ENCODE results near the gene UVRAG.

Gene UVRAG

DNA sequence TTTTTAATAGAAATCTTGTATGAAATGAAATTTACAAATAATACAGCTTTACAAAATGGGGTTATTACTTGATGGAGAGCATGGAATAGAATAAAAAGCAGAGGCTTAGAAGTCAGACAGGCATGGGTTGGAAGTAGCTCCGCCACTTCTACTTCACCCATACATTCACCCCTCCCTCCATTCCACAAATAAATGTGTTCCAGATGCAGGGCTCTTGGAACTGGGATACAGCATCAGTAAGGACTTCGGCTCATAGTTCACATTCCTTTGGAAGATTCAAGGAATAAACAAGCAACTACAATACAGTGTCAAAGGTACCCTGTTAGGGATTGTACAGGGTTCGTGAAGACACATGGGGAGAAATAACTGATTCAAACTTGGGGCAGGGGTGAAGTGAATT lies 234.5 kb downstream of the UVRAG start:
- TF ChIP-seq, protein P1, sequence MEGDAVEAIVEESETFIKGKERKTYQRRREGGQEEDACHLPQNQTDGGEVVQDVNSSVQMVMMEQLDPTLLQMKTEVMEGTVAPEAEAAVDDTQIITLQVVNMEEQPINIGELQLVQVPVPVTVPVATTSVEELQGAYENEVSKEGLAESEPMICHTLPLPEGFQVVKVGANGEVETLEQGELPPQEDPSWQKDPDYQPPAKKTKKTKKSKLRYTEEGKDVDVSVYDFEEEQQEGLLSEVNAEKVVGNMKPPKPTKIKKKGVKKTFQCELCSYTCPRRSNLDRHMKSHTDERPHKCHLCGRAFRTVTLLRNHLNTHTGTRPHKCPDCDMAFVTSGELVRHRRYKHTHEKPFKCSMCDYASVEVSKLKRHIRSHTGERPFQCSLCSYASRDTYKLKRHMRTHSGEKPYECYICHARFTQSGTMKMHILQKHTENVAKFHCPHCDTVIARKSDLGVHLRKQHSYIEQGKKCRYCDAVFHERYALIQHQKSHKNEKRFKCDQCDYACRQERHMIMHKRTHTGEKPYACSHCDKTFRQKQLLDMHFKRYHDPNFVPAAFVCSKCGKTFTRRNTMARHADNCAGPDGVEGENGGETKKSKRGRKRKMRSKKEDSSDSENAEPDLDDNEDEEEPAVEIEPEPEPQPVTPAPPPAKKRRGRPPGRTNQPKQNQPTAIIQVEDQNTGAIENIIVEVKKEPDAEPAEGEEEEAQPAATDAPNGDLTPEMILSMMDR (IDR thresholded peaks at IDR 0.05), result no peak

- TF ChIP-seq, protein P1 (IDR thresholded peaks at IDR 0.05), result no peak
Measured at GRCh38 chr11:76051937-76052336, 236.9 kb downstream of the UVRAG start.

DNA sequence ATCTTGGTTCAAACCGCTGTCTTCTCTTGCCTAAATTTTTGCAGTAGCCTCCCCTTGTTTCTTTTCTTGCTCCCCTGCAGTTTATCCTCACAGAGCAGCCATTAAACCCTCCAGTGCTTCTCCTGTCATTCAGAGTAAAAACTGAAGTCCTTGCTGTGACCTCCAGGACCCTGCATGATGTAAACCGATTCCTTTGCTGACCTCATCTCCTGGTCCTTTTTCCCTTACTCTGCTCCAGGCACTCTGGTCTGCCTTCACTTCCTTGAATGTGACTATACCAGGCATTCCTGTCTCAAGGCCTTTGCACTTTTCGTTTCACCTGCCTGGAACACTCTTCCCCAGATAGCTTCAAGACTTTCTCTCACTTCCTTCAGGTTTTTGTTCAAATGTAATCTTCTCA lies 239.3 kb downstream of the UVRAG start:
- TF ChIP-seq, protein P1 (IDR thresholded peaks at IDR 0.05), result no peak

- TF ChIP-seq, protein P1 (IDR thresholded peaks at IDR 0.05), result no peak
Measured at GRCh38 chr11:76056876-76057275, 241.9 kb downstream of the UVRAG start.

DNA sequence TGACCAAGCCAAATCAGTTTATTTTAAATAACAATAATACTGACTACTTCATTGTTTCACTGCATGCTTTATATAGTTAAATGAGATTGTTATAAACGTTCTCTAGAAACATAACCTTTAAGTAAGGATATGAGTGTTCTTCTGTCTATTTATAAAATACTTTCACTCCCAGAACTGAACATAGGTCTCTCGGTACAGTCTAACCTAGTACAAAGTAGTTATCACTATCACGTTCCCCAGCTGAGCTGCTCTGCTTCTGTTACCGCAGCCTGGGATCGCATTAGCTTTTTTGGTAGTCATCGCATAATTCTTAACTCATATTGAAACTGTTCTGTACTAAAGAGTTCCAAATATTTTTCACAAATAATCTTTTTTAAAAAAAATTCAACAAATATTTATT lies 247.7 kb downstream of the UVRAG start:
- TF ChIP-seq, protein P1 (IDR thresholded peaks at IDR 0.05), result no peak

- TF ChIP-seq, protein P1 (IDR thresholded peaks at IDR 0.05), result no peak
Measured at GRCh38 chr11:76064192-76064591, 249.2 kb downstream of the UVRAG start.

- TF ChIP-seq, protein P1 (IDR thresholded peaks at IDR 0.05), result no peak
Measured at GRCh38 chr11:76067099-76067498, 252.1 kb downstream of the UVRAG start.

GRCh38 chr11:76069001-76069400 lies 254.0 kb downstream of the UVRAG start:
- TF ChIP-seq, protein P1 (IDR thresholded peaks at IDR 0.05), result no peak
